Neural crest cell (in vitro differentiated cells): Measurements from ENCODE around the gene SWT1. TPM values are rescaled to one million over a fixed set of nuclear protein-coding genes. Genes with fewer than 3 reads are reported as not detected.

Experiments used
- DNase-seq: peaks from one replicate; pipeline ENCODE4 v3.0.0; 2021; ENCODE audit warnings: low read depth, mixed read lengths, low spot score
- H3K27ac Mint-ChIP-seq: one replicate; pipeline ENCODE4 v1.8.0; 2021; ENCODE audit warnings: mild to moderate bottlenecking, mixed read lengths; ENCODE audit not compliant: unreplicated experiment
- H3K27me3 Mint-ChIP-seq: 2 replicates; pipeline ENCODE4 v1.8.0; 2021; ENCODE audit warnings: low read depth, mild to moderate bottlenecking, mixed read lengths
- H3K36me3 Mint-ChIP-seq: 2 replicates; pipeline ENCODE4 v1.8.0; 2021; ENCODE audit warnings: low read depth, mild to moderate bottlenecking, mixed read lengths
- H3K4me1 Mint-ChIP-seq: 2 replicates; pipeline ENCODE4 v1.8.0; 2021; ENCODE audit warnings: mixed read lengths
- H3K4me3 Mint-ChIP-seq: one replicate; pipeline ENCODE4 v1.8.0; 2021; ENCODE audit warnings: mild to moderate bottlenecking, mixed read lengths
- H3K9me3 Mint-ChIP-seq: 2 replicates; pipeline ENCODE4 v1.8.0; 2021; ENCODE audit warnings: mixed read lengths
- CTCF ChIP-seq: fragments of 200-600 bp; sonication (generic); conservative IDR thresholded peaks from 2 replicates; pipeline ENCODE4 v1.5.0; 2021; ENCODE audit warnings: antibody characterized with exemption, mild to moderate bottlenecking
- total RNA-seq: library from RNA; stranded (reverse); gene quantifications from 2 replicates; pipeline ENCODE4 v1.2.1, GENCODE V29; 2021

The SWT1 gene
- total RNA-seq, 1 donor from 2014 or later, result 5.8 TPM

GRCh38 chr1:185322636-185323035, 165.7 kb downstream of the SWT1 start:
- no peak for DNase-seq
- Mint-ChIP-seq H3K27me3 (no peaks in the 10 kb centered on the region), H3K9me3 (peaks cover 6% of the 10 kb centered on the region), H3K27ac (no peak overlapping the region), H3K4me1 (peaks cover 16% of the 10 kb centered on the region), H3K36me3 (peaks cover 15% of the 10 kb centered on the region), H3K4me3 (no peak overlapping the region)
- TF ChIP-seq CTCF, result no peak

- TF ChIP-seq CTCF, result no peak
- Mint-ChIP-seq H3K27ac (no peak overlapping the region), H3K4me1 (peaks cover 2% of the 10 kb centered on the region), H3K9me3 (peaks cover 6% of the 10 kb centered on the region), H3K36me3 (peaks cover 15% of the 10 kb centered on the region), H3K4me3 (no peak overlapping the region), H3K27me3 (no peaks in the 10 kb centered on the region)
- no peak for DNase-seq
Measured at GRCh38 chr1:185324118-185324517, 167.2 kb downstream of the SWT1 start.

- peaks cover 13% of the 10 kb centered on the region for H3K36me3 Mint-ChIP-seq
- H3K4me1 Mint-ChIP-seq, result no peaks in the 10 kb centered on the region
- no peak for TF ChIP-seq CTCF
- H3K27ac Mint-ChIP-seq, result no peak overlapping the region
- no peak for DNase-seq
- H3K9me3 Mint-ChIP-seq, result peaks cover 4% of the 10 kb centered on the region
- no peaks in the 10 kb centered on the region for H3K27me3 Mint-ChIP-seq
- H3K4me3 Mint-ChIP-seq, result no peak overlapping the region
Measured at GRCh38 chr1:185325413-185325812, 168.4 kb downstream of the SWT1 start.

GRCh38 chr1:185328255-185328654, 171.3 kb downstream of the SWT1 start:
- Mint-ChIP-seq H3K27ac (no peak overlapping the region), H3K4me3 (no peak overlapping the region), H3K9me3 (no peaks in the 10 kb centered on the region), H3K36me3 (no peaks in the 10 kb centered on the region), H3K27me3 (no peaks in the 10 kb centered on the region), H3K4me1 (no peaks in the 10 kb centered on the region)
- no peak for TF ChIP-seq CTCF
- no peak for DNase-seq

GRCh38 chr1:185334182-185334581, 177.2 kb downstream of the SWT1 start:
- H3K36me3 Mint-ChIP-seq, result no peaks in the 10 kb centered on the region
- no peaks in the 10 kb centered on the region for H3K4me1 Mint-ChIP-seq
- H3K9me3 Mint-ChIP-seq, result peaks cover 3% of the 10 kb centered on the region
- H3K27ac Mint-ChIP-seq, result no peak overlapping the region
- TF ChIP-seq CTCF, result no peak
- H3K27me3 Mint-ChIP-seq, result no peaks in the 10 kb centered on the region
- DNase-seq, result no peak
- H3K4me3 Mint-ChIP-seq, result no peak overlapping the region

- Mint-ChIP-seq H3K4me1 (peaks cover 4% of the 10 kb centered on the region), H3K27ac (no peak overlapping the region), H3K9me3 (peaks cover 3% of the 10 kb centered on the region), H3K4me3 (no peak overlapping the region), H3K27me3 (no peaks in the 10 kb centered on the region), H3K36me3 (no peaks in the 10 kb centered on the region)
- DNase-seq, result no peak
- TF ChIP-seq CTCF, result no peak
Measured at GRCh38 chr1:185337246-185337645, 180.3 kb downstream of the SWT1 start.
